ENCODE measurements around the gene AVEN.

AVEN gene

DNA sequence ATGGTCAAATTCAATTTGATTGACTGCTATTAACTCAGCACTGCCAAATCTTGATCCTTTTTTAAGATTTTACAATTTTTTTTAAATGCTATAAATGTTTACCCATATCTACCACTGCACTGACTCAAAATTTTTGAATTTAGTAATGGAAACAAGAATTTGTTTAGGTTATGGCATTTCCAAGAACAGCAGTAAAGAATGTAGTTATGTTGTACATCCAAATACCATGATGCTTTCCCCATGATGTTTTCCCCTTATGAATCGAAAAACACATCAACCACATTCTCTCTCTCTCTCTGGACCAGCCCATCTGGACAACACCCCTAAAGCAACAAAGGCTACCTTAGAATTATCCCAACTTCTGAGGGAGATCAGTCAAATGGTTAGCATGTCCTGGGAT is 56.5 kb downstream of the AVEN start:
- no peak for DNase-seq (ENCODE audit: low read depth)

DNA sequence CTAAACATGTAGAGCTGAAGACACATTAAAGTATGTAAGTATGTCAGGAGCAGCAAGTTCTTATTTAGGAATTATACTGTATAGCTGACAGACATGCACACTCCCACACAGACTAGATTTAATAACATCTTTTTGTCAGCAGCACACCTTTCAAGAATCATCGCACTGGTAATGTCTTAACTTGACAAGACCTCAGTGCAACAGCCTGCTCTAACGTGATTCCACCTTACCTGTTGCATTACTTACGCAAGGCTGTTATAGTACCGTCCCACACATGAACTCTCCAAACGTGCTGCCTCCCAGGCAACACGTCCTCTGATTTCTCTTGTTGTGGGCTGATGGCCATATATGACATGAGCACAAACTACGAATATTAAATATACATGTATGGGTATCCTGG is 58.8 kb downstream of the AVEN start:
- DNase-seq (ENCODE audit: low read depth), result no peak

DNA sequence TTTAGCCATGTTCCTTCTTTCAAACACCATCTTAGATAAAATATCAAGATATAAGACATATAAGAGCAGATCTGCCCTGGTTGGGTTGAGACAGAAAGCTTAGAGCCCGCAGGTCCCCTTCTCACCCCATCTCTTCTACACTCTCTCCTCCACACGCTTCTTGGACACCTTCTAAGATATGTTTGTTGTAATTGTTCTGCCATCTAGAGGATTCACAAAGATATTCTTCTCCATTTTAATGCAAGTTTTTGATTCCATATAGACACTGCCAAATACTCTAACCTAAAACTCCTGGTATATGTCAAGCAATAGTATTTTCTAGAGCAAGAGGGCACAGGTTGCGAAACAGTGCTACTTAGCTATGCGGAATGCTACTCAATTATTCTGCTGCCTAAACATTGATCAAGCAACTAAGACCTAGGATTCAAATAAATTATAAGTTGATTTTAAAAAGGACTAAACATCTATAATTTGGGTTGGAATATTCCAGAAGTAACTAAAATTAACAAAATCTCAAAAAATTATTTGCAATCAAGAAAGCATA is 63.9 kb downstream of the AVEN start:
- DNase-seq (ENCODE audit: low read depth), result no peak

DNA sequence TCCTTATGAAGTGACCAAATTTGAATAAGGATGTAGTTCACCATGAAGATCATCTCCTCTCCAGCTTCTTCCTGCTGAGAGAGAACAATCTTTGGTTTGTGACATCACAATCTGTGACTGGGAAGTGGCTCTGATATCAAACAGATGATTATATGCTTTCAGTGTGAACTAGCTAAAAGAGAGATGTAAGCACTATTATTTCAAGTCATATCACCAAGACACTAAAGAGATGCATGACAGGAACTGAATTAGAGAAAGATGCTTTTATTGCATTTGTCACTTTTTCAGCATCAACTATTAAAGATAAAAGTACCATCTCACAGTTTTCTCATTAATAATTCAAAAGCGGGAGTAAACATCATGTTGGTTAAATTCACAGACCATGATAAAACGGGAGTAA is 67.2 kb downstream of the AVEN start:
- no peak for DNase-seq (ENCODE audit: low read depth)

DNA sequence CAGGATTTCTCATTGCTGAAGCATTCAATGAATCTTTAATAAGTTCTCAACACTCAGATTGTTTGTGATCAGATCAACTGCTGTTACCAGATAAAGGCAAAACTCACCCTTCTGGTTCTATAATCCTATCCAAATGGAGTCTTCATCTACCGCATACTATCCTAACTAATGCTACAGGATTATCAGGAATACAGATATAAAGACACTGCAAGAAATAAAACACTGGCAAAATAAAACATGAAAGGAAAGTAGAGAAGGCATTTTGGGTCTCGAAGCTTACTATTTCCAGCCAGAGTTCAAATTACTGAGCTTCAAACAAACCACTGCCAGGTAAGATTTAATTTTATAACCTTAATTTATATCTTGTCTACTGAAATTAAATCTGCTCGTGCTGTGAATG is 70.2 kb downstream of the AVEN start:
- DNase-seq (ENCODE audit: low read depth), result no peak

DNA sequence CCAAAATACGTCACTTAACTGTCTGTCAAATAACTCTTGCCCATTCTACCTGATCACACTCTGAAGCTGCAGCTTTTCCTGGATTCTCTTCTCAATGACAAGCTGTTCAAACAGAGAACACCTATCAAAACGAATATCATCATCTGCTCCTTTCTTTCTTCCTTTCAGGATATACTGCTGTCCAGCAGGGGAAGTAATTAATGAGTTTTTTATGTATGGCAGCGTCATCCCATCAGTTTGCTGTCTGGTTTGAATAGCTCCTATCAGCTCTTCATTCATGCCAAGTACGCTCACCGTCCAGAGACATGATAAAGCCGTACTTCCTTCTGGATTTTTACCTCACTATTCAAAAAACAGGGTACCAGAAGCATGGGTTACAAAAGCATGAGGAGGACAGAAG is 70.8 kb downstream of the AVEN start, which contains the start of gene CHRM5:
Gene CHRM5 (plus strand): TSS at position 274 of the 400 bp plus-strand sequence. CDS start 94,221 bp downstream, outside the sequence.
- no peak for DNase-seq (ENCODE audit: low read depth)

DNA sequence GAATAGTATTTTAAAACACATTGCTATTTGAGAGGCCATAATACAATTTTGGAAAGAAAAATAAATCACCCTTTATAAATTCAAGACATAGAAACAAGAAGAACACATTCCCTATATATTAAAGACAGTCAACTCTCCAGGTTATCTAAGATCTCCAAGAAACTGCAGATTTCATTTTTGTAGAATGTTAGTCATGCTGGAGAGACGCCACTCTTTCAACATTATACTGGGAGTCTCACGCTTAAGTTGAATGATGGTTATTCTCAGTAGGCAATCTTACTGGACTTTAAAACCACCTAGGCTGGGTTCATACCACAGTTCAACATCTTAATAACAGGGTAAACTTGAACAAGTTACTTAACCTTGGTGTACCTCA is 74.4 kb downstream of the AVEN start:
- no peak for DNase-seq (ENCODE audit: low read depth)

DNA sequence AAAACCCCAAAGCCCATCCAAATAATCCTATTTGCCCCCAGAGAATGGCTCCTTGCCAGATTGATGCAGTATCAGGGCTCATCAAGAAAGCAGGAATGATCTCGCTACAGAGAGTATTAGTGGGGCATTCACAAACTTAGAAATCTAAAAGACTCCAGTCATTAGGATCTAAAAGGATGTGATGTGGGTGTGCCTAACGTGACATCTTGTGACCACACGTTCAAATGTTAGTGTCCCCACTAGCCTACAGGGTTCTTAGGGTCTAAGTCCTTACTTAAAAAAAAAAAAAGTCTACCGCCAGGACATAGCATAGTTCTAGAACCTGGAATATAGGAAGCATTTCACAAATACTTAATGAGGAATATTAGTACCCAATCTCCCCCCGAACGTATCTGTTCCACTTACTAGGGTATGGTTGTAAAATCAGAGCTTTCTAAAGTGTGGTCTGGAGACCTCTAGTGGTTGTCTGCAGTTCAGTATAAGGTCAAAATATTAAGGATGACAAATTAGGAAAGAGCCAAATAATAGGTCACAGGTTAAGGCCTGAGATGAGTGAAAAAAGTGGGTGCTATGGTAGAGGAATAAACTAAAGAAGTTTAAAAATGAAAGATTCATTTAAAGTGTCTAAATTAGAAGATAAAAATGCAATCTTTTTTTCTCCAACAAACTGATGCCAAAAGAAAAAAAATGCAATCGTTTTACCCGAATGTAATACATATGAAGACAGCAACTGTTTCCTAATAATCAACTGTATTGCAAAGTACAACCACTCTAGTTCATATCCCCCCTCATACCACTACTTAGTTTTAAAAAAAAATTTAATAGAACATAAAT is 75.0 kb downstream of the AVEN start:
- DNase-seq (ENCODE audit: low read depth), result no peak

DNA sequence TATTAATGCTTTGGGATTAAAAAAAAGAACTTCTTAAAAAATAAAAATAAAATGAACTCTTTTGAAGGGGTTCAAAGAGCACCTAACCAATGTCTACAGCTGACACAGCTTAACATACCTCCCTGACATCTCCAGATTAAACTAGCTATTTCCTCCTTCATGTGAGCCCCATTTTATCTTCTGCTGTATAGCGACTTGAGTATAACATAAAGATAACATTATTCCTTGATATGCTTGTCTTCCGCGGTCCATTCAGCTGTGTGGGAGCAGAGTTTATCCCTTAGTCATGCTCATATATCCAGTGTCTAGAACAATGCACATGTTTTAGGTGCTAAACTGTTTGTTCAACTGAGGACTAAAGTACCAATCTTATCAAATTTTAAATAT is 78.5 kb downstream of the AVEN start:
- no peak for DNase-seq (ENCODE audit: low read depth)

DNA sequence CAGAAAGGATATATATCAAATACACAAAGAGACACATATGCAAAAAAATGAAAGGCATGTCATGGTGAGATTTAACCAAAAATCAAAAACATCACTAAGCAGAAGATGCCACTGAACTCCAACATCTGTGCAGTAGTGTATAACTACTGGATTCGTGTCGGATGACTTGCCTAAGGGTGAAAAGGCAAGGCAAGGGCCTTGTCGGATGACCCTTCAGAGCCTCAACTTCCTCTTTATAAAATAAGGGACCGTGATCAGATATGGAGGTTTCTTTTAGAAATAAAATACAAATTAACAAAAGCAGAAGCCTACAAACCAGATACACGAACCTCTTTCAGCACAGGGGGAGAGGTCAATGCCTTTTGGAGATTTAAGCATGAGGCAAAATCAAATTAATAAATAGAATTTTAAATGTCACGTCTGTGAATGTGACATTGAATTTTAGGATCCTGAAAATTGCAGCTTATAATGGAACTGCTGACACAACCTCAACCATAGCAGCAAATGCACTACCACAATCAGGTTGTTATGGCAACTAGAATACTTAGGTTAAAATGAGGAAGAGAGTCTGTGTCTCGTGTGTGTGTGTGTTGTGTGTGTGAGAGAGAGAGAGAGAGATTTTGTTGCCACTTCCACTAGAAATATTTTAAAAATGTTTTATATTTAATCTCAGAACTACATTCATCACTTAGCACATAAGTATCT is 79.0 kb downstream of the AVEN start:
- DNase-seq (ENCODE audit: low read depth), result no peak

DNA sequence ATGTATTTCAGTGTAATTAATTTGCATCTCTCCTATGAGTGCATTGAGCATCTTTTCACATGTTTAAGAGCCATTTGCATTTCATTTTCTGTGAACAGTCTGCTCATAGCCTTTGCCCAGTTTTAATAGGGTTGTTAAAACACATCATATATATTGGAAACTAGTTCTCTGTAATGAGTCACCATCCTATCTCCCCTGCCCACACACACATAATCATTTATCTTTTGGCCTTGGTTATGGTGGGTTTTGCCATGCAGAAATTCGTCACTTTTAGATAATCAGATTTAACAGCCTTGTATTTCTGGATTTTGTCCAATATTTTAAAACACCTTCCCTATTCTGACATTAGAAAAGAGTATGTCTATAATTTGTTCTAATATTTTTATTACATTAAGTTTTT is 82.6 kb downstream of the AVEN start:
- no peak for DNase-seq (ENCODE audit: low read depth)

DNA sequence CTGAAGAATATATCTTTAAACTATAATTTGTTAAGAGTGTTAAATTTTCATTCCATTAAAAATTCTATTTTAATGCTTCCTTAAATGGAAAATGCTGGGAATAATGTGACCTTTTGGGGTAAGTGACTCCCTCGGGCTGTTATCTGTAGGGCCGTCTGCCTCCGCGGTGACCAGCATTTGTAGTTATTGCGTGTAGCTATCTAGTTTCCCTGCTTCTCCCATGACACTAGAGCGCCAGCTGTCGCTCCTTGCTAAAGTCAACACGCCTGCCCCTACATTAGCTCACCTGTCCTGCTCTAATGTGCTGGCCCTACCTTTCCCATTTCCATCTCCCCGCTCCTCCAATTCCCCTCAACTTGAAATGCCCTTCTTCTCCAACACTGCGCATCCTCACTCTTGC is 83.1 kb downstream of the AVEN start:
- no peak for DNase-seq (ENCODE audit: low read depth)

DNA sequence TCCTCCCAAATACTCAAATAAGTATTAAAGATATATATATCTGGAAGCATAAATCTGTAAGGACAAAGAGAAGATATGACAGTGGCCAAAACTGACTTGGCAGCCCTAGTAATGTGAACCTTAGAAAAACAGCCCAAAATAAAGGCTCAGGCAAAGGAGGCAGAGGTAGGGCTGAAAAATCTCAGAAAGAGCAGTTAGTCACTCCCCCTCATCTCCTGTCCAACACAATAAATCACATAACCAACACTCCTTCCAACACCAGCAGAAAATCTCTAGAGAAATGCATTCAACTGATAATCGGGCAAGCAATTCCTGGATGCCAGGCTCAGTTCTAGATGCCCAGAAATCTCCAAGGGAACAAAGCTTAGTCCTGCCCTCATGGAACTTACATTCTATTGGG is 92.9 kb downstream of the AVEN start:
- no peak for DNase-seq (ENCODE audit: low read depth)

DNA sequence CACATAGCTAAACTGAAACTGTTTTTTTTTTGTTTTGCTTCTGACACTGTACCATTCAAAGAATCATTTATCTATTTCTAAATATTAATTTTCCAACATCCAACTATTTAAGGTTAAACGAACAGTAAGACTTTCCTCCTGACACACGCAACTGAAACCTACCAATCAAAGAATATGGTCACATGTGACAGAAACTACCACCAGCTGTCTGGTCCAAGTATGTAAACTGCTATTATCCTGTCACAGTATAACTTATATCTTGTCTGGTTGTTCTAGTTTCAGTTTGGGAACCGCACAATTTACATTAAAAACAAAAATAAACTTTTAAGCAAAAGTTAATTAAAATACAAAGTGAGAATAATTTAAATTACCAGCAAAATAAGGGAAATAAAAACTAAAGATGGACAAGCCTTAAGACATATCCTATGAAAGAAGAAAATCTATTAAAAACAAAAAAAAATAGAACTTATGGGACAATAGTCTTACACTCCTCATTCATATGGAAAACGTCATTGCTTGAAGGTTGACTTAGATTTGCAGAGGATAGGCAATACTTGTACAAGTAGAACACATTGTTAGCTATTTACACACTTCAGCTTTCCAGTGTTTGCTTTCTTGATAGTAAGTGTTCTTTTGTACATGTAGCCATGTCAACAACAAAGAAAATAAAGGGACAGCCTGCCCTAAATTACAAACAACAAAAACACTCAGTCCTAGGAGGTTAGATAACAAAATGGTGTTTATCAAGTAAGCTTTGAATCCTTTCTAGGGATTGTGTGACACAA is 97.5 kb downstream of the AVEN start:
- no peak for DNase-seq (ENCODE audit: low read depth)

DNA sequence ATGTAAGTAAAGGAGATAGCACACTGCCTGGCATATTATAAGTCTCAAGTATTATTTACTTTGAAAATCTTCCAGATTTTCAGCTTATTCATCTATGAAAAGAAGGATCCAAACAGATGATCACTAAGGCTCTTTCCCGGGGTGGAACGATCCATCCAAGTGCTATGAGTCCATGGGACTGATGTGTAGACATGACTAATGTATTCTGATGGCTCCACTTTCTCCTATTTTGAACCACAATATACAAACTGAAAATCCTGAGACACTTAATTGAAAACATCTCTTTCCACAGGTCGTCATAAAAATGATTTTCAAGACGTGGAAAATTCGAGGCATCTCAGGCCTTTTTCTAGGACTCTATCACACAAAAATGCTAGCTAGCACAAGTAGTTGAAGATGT is 104.1 kb downstream of the AVEN start:
- DNase-seq (ENCODE audit: low read depth), result no peak

DNA sequence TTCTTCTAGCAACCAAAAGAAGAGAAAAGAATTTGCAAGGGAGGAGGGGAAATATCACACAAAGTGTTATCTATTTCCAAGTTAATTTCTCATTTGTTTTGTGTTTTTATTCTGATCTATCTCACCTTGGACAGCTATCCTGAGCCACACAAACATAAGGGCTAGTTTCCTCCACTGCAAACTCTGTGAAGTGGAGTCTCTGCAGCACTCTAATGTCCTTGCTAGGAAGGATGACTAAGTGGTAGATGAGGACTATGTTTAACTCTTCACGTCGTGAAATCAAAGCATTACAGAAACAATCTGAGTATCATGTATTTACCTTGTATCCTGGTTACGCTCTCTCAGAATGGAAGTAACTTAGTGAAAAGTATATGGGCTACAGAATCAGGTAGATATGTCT is 104.6 kb downstream of the AVEN start:
- no peak for DNase-seq (ENCODE audit: low read depth)

DNA sequence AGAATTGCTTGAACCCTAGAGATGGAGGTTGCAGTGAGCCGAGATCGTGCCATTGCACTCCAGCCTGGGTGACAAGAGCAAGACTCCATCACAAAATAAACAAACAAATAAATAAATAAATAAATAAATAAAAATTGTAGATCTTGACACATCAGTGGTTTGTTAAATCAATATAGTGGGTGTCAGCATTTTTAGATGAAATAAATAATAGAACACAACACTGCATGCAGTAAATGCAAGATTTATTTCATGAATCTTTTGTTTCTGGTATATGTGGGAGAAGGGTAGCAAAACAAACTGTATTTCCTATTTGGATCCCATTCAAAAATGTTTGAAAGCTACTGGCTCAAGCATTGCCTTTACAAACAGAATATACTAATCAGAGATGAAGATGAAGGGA is 106.3 kb downstream of the AVEN start:
- DNase-seq (ENCODE audit: low read depth), result no peak

DNA sequence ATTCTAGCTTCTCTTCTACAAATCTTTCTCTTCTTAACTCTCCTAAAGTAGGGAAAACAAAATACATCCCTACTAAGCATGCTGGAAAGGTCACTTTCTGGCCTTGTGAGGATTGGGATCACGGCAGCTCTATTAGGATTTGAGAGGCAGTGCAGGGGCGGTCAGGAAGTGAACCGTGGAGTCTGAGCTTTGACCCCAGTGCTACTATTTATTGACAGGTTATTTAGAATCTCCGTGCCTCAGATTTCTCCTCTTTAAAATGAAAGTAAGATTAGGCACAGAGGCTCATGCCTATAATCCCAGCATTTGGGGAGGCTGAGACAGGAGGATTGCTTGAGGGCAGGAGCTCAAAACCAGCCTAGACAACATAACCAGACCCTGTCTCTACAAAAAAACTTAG is 112.7 kb downstream of the AVEN start:
- DNase-seq (ENCODE audit: low read depth), result no peak

DNA sequence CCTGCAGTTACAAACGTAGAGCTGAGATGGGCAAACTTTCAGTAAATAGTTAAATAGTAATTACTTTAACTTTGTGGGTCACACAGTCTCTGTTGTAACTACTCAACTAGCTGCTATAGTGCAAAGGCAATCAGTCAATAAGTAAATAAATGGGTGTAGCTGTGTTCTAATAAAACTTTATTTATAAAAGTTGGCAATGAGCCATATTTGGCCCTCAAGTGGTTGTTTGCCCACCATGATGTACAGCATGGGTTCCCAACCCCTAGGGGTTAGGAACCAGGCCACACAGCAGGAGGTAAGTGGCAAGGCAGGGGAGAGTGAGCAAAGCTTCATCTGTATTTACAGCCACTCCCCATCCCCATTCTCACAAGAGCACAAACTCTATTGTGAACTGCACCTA is 115.6 kb downstream of the AVEN start:
- no peak for DNase-seq (ENCODE audit: low read depth)

DNA sequence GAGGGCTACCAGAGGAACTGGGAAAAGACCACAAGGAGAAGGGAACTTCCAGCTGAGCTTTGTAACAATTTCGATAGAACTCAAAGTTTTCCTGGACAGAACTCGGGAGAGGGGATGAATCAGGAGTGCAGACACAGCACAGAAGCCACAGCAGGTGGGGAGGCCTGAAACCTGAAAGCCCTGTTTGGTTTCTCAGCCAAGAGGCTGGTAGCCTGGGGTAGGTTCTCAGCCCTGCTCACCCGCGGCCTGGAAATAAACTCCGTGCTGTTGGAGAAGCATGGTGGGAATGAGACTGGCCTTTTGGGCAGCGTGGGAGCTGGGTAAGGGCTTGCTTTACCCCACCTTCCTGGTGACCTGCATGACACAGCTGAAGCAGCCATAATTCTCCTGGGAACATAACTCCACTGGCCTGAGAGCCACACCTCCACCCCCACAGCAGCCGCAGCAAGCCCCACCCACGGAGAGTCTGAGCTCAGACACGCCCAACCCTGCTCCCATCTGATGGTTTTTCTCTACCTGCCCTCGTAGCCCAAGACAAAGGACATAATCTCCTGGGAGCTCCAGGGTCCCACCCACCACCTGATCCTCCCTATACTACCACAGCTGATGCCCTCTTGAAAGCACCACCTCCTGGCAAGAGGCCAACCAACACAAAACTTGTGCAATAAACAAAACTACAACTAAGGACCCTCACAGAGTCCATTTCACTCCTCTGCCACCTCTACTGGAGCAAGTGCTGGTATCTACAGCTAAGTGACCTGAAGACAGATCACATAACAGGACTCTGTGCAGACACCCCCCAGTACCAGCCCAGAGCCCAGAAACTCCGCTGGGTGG is 123.2 kb downstream of the AVEN start:
- DNase-seq (ENCODE audit: low read depth), result no peak

DNA sequence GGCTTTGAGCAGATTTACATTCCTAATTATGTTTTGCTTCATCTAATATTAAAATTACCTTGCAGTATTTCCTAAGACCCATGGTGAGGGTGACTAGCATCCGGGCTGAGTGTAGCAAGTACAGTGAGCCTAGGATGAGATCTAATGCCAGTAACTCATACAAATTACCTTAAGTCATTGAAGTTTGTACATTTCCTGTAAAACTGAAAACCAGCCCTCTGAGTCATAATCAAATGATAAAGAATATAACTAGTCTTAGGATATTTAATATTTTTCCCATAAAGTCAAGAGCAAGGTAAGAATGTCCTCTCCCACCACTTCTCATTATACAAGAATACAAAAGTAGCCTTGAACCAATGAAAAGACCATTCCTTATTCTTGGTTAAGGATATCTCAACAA is 125.5 kb downstream of the AVEN start:
- DNase-seq (ENCODE audit: low read depth), result no peak

DNA sequence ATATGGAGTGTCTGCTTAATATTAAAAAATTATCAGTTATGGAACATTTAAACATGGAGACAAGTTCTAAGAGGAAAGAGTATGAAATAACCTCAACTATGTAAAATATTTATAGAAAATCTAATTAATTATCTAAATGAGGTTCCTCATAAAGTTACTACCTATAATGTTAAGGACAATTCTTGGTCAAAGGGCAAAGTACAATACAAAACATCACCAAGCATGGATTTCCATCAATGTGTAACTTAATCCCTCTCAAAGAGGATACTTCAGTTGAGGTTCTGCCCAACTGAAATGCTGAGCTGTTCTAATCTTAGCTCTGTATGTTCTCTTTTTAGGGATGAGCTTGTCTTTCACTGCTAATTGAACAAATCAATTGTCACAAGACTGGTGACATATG is 126.7 kb downstream of the AVEN start:
- no peak for DNase-seq (ENCODE audit: low read depth)
